Nephron (organoid): Measurements from ENCODE around the gene HK3.

Source experiments
- H3K27ac Mint-ChIP-seq, 3 experiments: 2 replicates each; pipeline ENCODE4 v1.8.0; 2020; ENCODE audit warnings: mixed read lengths in 3 of 3, mild to moderate bottlenecking in 2 of 3, moderate library complexity in 1 of 3
- H3K27me3 Mint-ChIP-seq: 2 replicates; pipeline ENCODE4 v1.8.0; 2021; ENCODE audit warnings: low read depth, mild to moderate bottlenecking, moderate library complexity, mixed read lengths
- H3K36me3 Mint-ChIP-seq: 2 replicates; pipeline ENCODE4 v1.8.0; 2020; ENCODE audit warnings: low read depth, mixed read lengths
- H3K4me1 Mint-ChIP-seq: 2 replicates; pipeline ENCODE4 v1.8.0; 2020; ENCODE audit warnings: mixed read lengths
- H3K4me3 Mint-ChIP-seq, 3 experiments: 2 replicates each; pipeline ENCODE4 v1.8.0; 2020; ENCODE audit warnings: mild to moderate bottlenecking in 3 of 3, mixed read lengths in 3 of 3, moderate library complexity in 2 of 3
- H3K9me3 Mint-ChIP-seq: 2 replicates; pipeline ENCODE4 v1.8.0; 2020; ENCODE audit warnings: mixed read lengths
- CTCF ChIP-seq, 3 experiments: fragments of 200-600 bp; sonication (generic); IDR thresholded peaks; one replicate each; pipeline ENCODE4 v1.5.0; 2021; ENCODE audit warnings: antibody characterized with exemption in 3 of 3; ENCODE audit not compliant: unreplicated experiment in 3 of 3

The HK3 gene

GRCh38 chr5:176899296-176899891 is at the start of gene HK3:
Gene HK3 (minus strand): TSS chr5:176899346. CDS start chr5:176896159, 3,187 bp downstream.
- H3K36me3 Mint-ChIP-seq: peaks cover 15% of the 10 kb centered on the region
- H3K4me1 Mint-ChIP-seq: peaks cover 5% of the 10 kb centered on the region
- H3K27me3 Mint-ChIP-seq: peaks cover 3% of the 10 kb centered on the region
- no peak within 1 kb of the TSS for H3K4me3 Mint-ChIP-seq
- no peak for TF ChIP-seq CTCF (IDR thresholded peaks at IDR 0.05; ENCODE audit: unreplicated experiment in 3 of 3)
- no peak within 1 kb of the TSS for H3K27ac Mint-ChIP-seq
- no peaks in the 10 kb centered on the region for H3K9me3 Mint-ChIP-seq

GRCh38 chr5:176948458-176948857 is 49.3 kb upstream of the HK3 start:
- H3K36me3 Mint-ChIP-seq: peaks cover 49% of the 10 kb centered on the region
- H3K4me3 Mint-ChIP-seq: no peak overlapping the region
- H3K9me3 Mint-ChIP-seq: no peaks in the 10 kb centered on the region
- TF ChIP-seq CTCF (IDR thresholded peaks at IDR 0.05; ENCODE audit: unreplicated experiment in 3 of 3): no peak
- H3K27ac Mint-ChIP-seq: no peak overlapping the region
- no peaks in the 10 kb centered on the region for H3K27me3 Mint-ChIP-seq
- H3K4me1 Mint-ChIP-seq: no peaks in the 10 kb centered on the region

GRCh38 chr5:176947847-176948246 is 48.7 kb upstream of the HK3 start:
- peaks cover 49% of the 10 kb centered on the region for H3K36me3 Mint-ChIP-seq
- no peak overlapping the region for H3K27ac Mint-ChIP-seq

GRCh38 chr5:176944268-176944667 is 45.1 kb upstream of the HK3 start:
- Mint-ChIP-seq H3K4me3 (no peak overlapping the region), H3K9me3 (no peaks in the 10 kb centered on the region), H3K36me3 (peaks cover 46% of the 10 kb centered on the region), H3K27me3 (no peaks in the 10 kb centered on the region), H3K27ac (no peak overlapping the region), H3K4me1 (no peaks in the 10 kb centered on the region)
- no peak for TF ChIP-seq CTCF (IDR thresholded peaks at IDR 0.05; ENCODE audit: unreplicated experiment in 3 of 3)

More at GRCh38 chr5:176947847-176948246, 48.7 kb upstream of the HK3 start:
- TF ChIP-seq CTCF (IDR thresholded peaks at IDR 0.05; ENCODE audit: unreplicated experiment in 3 of 3): no peak
- Mint-ChIP-seq H3K9me3 (no peaks in the 10 kb centered on the region), H3K27me3 (no peaks in the 10 kb centered on the region), H3K4me3 (no peak overlapping the region), H3K4me1 (no peaks in the 10 kb centered on the region)

GRCh38 chr5:176943816-176944215 is 44.7 kb upstream of the HK3 start:
- peaks cover 44% of the 10 kb centered on the region for H3K36me3 Mint-ChIP-seq
- TF ChIP-seq CTCF (IDR thresholded peaks at IDR 0.05; ENCODE audit: unreplicated experiment in 3 of 3): no peak
- H3K4me3 Mint-ChIP-seq: no peak overlapping the region
- H3K27me3 Mint-ChIP-seq: no peaks in the 10 kb centered on the region
- no peaks in the 10 kb centered on the region for H3K9me3 Mint-ChIP-seq
- H3K27ac Mint-ChIP-seq: no peak overlapping the region
- H3K4me1 Mint-ChIP-seq: no peaks in the 10 kb centered on the region

GRCh38 chr5:176941951-176942350 is 42.8 kb upstream of the HK3 start:
- Mint-ChIP-seq H3K4me3 (no peak overlapping the region), H3K27me3 (no peaks in the 10 kb centered on the region), H3K4me1 (no peaks in the 10 kb centered on the region), H3K9me3 (no peaks in the 10 kb centered on the region), H3K36me3 (peaks cover 42% of the 10 kb centered on the region), H3K27ac (no peak overlapping the region)
- no peak for TF ChIP-seq CTCF (IDR thresholded peaks at IDR 0.05; ENCODE audit: unreplicated experiment in 3 of 3)
